ENCODE data around the gene TMEM107.
A peak's percentile ranks its signal among the peaks of the same experiment; 100 is the strongest.

TMEM107 gene

GRCh38 chr17:8176197-8176940 is at the start of gene TMEM107:
Gene TMEM107, minus strand, starts transcription at chr17:8176380. Its CDS starts 94 bp downstream, at chr17:8176286.
- Histone ChIP-seq H3K4me3 (ENCODE audit: low read depth, low read length) (peak within 1 kb of the TSS; percentile 79), H3K27me3 (replicated peaks) (no peaks in the 10 kb centered on the region), H3K36me3 (replicated peaks) (no peaks in the 10 kb centered on the region), H3K27ac (peak within 1 kb of the TSS; percentile 45)
- in situ Hi-C loops (cut with HindIII; ENCODE audit: low pct_ligation_motif_present, low sequenced_read_pairs), result no loop called here
- DNase-seq, result peak; percentile 71
- peak; percentile 8 for TF ChIP-seq CTCF (IDR thresholded peaks at IDR 0.05; ENCODE audit: low read depth, low read length, missing control alignments)

- in situ Hi-C loops (cut with HindIII; ENCODE audit: low pct_ligation_motif_present, low sequenced_read_pairs), result no loop called here
- Histone ChIP-seq H3K27ac (no peak overlapping the region), H3K36me3 (replicated peaks) (peaks cover 8% of the 10 kb centered on the region), H3K27me3 (replicated peaks) (no peaks in the 10 kb centered on the region), H3K4me3 (ENCODE audit: low read depth, low read length) (no peak overlapping the region)
- TF ChIP-seq CTCF (IDR thresholded peaks at IDR 0.05; ENCODE audit: low read depth, low read length, missing control alignments), result no peak
- no peak for DNase-seq
These were observed 49.0 kb upstream of the TMEM107 start for GRCh38 chr17:8224891-8225812.

GRCh38 chr17:8223356-8224126 is 47.4 kb upstream of the TMEM107 start:
- DNase-seq, result peak; percentile 38
- Histone ChIP-seq H3K27ac (peak overlapping the region; percentile 94), H3K36me3 (replicated peaks) (peaks cover 3% of the 10 kb centered on the region), H3K4me3 (ENCODE audit: low read depth, low read length) (peak overlapping the region; percentile 69), H3K27me3 (replicated peaks) (no peaks in the 10 kb centered on the region)
- TF ChIP-seq CTCF (IDR thresholded peaks at IDR 0.05; ENCODE audit: low read depth, low read length, missing control alignments), result peak; percentile 27
- in situ Hi-C loops (cut with HindIII; ENCODE audit: low pct_ligation_motif_present, low sequenced_read_pairs), result no loop called here

GRCh38 chr17:8222630-8223355 is 46.6 kb upstream of the TMEM107 start:
- in situ Hi-C loops (cut with HindIII; ENCODE audit: low pct_ligation_motif_present, low sequenced_read_pairs), result no loop called here
- DNase-seq, result peak; percentile 95
- no peak for TF ChIP-seq CTCF (IDR thresholded peaks at IDR 0.05; ENCODE audit: low read depth, low read length, missing control alignments)
- peak overlapping the region; percentile 94 for H3K27ac ChIP-seq
- no peaks in the 10 kb centered on the region for H3K27me3 ChIP-seq (replicated peaks)
- H3K36me3 ChIP-seq (replicated peaks), result peaks cover 2% of the 10 kb centered on the region
- peak overlapping the region; percentile 69 for H3K4me3 ChIP-seq (ENCODE audit: low read depth, low read length)

- in situ Hi-C loops (cut with HindIII; ENCODE audit: low pct_ligation_motif_present, low sequenced_read_pairs), result no loop called here
- Histone ChIP-seq H3K27me3 (replicated peaks) (no peaks in the 10 kb centered on the region), H3K4me3 (ENCODE audit: low read depth, low read length) (peak overlapping the region; percentile 69), H3K27ac (peak overlapping the region; percentile 94), H3K36me3 (replicated peaks) (no peaks in the 10 kb centered on the region)
- no peak for TF ChIP-seq CTCF (IDR thresholded peaks at IDR 0.05; ENCODE audit: low read depth, low read length, missing control alignments)
- DNase-seq, result no peak
These were observed 46.1 kb upstream of the TMEM107 start for GRCh38 chr17:8222380-8222629.
